ENCODE results near the gene LSM4.
"Not testable (repeated sequence)": the region's sequence is repeated elsewhere in the genome, so short reads cannot be mapped to it uniquely, and the experiment has no call there.

LSM4 gene

GRCh38 chr19:18340990-18341868 lies 18.4 kb upstream of the LSM4 start:
- DNase-seq (ENCODE audit: low read depth in 2 of 2), result peak; percentile 61 to 63

GRCh38 chr19:18340190-18340989 lies 17.5 kb upstream of the LSM4 start, which contains the start of gene PGPEP1:
Gene PGPEP1, plus strand, starts transcription at chr19:18340598. Its CDS starts 84 bp downstream, at chr19:18340682.
- peak; percentile 56 to 57 for DNase-seq (ENCODE audit: low read depth in 2 of 2)

DNA sequence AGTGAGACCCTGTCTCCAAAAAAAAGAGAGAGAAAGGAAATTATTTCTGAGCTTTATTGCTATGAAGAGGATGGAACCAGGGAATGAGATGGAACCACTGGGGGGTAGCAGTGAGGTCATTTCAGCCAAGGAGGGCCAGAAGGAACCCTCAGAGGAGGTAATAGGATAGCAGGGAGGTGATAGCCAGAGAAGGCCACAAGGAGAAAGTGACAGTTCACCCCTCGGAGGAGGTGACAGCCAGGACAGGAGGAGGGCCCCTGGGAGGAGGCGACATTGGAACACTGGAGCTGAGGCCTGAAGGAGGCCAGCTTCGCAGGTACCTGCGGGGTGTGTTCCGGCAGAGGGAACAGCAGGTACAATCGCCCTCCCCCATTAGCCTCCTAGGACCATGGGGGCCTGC lies 16.8 kb upstream of the LSM4 start:
- no peak for DNase-seq (ENCODE audit: low read depth in 2 of 2)

DNA sequence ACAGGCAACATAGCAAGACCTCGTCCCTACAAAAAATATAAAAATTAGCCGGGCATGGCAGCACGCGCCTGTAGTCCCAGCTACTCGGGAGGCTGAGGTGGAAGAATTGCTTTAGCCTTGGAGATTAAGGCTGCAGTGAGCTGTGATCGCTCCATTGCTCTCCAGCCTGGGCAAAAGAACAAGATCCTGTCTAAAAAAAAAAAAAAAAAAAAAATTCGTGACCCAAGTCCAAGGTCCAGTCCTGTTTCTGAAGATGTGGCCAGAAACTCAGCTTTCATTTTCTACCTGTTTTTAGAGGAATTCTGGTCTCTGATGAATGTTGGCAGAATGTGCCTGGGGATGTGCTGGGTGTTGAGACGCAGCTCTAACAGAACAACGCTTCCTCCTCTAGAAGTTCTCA lies 15.7 kb upstream of the LSM4 start:
- DNase-seq (ENCODE audit: low read depth in 2 of 2), result no peak

DNA sequence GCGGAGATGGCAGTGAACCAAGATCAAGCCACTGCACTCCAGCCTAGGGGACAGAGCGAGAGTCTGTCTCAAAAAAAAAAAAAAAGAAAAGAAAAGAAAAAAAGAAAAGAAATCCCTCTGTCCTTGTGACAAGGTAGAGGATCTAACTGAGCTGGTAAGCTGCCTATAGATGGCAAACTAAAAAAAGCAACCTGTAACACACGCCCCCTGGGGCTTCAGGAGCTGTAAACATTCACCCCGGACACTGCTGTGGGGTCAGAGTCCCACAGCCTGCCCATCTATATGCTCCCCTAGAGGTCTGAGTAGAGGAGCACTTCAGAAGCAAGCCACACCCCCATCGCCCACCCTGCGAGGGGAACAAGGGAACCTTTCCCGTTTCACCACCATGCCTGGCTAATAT lies 13.2 kb upstream of the LSM4 start:
- no peak for DNase-seq (ENCODE audit: low read depth in 2 of 2)

GRCh38 chr19:18333680-18334079 lies 10.8 kb upstream of the LSM4 start:
- no peak for DNase-seq (ENCODE audit: low read depth in 2 of 2)

GRCh38 chr19:18332917-18333530 lies 10.1 kb upstream of the LSM4 start:
- DNase-seq (ENCODE audit: low read depth in 2 of 2), result no peak

DNA sequence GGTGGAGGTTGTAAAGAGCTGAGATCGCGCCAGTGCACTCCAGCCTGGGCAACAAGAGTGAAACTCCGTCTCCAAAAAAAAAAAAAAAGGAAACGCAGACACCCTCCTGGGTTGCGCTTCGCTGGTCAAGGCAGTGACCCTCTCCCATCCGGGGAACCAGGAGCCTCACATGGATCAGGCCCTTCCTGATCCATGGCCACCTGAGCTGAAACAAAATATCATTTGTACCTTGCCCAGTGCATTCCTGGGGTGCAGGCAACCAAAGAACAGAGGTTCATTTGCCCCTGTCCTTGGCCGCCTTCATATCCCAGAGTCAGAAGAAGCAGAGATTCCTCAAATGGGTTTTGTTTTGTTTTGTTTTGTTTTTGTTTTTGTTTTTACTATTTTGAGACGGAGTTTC lies 8.0 kb upstream of the LSM4 start:
- no peak for DNase-seq (ENCODE audit: low read depth in 2 of 2)

- DNase-seq (ENCODE audit: low read depth in 2 of 2), result no peak
Measured at GRCh38 chr19:18329035-18329376, 6.1 kb upstream of the LSM4 start.

- peak; percentile 75 to 77 for DNase-seq (ENCODE audit: low read depth in 2 of 2)
Measured at GRCh38 chr19:18328340-18329034, 5.6 kb upstream of the LSM4 start.

GRCh38 chr19:18326772-18327171 lies 3.9 kb upstream of the LSM4 start:
- no peak for DNase-seq (ENCODE audit: low read depth in 2 of 2)

GRCh38 chr19:18324373-18324731 lies 1.5 kb upstream of the LSM4 start:
- DNase-seq (ENCODE audit: low read depth in 2 of 2), result not testable (repeated sequence)

- DNase-seq (ENCODE audit: low read depth in 2 of 2), result no peak
Measured at GRCh38 chr19:18322318-18322758, 538 bp downstream of the LSM4 start.

GRCh38 chr19:18321734-18322102 lies 1.2 kb downstream of the LSM4 start:
- DNase-seq (ENCODE audit: low read depth in 2 of 2), result no peak

DNA sequence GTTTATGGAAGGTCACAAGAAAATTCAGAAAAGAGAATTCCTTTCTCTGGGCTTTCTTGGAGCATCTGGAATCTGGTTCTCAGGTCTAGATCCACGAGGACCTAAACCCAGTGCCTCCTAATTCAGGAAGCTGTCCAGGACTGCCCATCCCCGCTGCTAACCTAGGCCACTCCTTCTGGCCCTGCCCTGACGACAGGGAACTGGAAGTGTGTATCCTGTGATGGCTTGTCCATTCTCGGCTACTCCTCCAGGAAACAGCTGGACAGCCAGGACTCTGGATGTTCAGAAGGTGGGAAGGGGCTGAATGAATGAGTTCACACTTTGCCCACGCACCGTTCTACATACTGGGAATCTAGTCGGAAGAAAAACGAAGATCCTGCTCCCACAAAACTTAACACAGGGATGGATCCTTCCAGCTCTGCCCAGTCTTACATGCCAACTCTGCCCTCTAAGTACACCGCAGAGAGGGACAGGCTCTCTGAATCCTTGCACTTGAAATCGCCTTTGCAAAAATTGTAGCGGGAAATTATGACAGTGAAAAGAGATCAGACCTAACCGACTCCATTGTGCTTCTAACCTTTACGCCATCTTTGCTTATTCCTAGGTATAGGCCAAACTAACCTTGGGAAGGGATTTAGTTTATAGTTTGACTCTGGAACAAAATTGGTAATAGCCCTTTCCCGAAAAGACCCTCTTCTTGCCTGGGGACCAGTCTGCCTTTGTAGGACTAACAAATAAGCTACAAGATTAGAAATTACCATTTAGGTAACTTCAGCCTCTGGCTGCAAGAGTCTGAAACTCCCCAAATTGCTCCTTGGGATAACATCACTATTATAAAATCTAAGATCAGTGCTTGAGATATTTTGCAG lies 1.8 kb downstream of the LSM4 start:
- no peak for DNase-seq (ENCODE audit: low read depth in 2 of 2)

DNA sequence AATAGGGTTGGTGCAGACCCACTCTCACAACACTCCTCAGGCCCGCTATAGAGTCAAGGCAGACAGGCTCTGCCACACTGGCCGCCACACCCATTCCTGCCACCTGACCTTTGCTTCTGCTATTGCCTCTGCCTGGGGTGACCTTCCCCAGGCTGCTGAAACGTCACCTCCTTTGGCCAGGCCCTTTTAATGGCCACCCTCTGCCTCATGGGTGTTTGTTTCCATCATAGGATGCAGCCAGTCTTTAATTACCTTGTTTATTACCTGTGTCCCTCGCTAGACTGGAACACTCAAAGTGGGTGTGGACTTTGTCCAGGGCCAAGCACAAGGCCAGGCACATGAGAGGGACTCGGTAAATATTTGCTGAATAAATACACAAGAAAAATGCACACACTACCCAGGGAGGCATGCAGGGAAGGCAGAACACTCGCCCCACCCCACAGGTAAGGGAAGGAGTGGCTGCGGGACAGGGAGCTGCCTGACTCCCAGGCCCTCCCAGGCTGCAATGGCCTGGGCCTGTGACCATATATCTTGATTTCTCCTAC lies 3.2 kb downstream of the LSM4 start:
- no peak for DNase-seq (ENCODE audit: low read depth in 2 of 2)

DNA sequence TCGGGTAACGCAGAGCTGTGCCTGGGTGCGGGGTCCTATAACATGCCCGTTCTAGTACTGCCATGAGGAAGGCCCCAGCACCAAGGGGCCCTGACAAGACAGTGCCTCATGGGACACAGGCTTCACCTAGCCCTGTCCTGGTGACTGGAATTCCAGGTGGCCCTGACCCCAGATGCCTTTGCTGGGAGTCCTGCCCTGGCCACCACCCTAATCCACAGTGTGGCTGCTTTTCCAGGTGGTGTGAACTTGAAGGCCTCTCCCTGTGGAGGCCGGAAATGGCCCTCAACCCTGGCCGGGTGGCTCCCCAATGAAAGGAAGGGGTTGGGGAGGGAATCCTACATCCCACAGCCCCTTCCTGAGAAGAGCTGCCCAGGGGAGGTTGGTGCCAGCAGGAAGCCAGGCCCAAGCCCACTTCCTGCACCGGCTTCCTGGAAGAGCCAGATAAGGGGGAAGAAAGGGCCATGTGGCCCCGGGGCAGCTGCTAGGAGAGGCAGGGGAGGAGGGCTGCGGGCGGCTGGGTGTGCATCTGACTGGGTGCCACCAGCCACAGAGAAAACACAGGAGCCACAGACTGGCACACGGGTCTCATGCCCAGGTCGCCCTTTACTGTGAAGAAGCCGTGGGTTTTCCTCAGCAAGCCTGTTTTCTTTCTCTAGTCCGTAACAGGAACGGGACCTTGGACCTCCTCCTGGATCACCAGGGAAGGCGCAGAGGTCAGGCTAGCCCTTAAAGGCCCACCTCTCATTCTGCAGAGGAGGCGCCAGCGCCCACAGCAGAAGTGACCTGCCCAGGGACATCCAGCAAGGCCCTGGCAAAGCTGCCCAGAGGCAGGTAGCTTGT lies 4.7 kb downstream of the LSM4 start:
- DNase-seq (ENCODE audit: low read depth in 2 of 2), result peak in 1 of 2 donors; percentile 42

- no peak for DNase-seq (ENCODE audit: low read depth in 2 of 2)
Measured at GRCh38 chr19:18313398-18313797, 9.5 kb downstream of the LSM4 start.

DNA sequence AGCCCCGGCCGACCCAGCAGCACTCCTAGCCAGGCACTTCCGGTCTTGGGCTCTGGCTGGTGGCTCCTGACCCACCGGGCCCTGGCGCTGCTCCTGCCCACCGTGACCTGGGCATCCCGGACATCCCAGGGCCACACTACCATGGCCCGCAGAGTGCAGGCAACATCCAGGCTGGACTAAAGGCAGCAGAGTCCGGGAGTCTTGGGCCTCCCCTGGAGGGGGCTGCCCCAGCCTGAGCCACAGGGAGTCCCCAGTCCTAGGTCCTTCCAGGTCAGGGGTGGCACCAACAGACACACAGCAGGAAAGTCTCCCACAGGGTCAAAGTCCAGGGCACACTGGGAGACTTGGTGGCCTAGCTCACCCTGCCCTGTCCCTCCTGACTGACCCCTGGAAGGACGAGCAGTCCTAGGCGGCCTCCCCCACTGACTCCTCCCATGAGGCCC lies 10.8 kb downstream of the LSM4 start:
- DNase-seq (ENCODE audit: low read depth in 2 of 2), result no peak

Measured in stimulated activated CD8-positive, alpha-beta memory T cell treated with anti-CD3 and anti-CD28 coated beads, Interleukin-15, amount 100 ng/mL, for 48 hours (primary cell).